Vagina (tissue), 2 donors: ENCODE measurements around the gene NEXMIF. TPM values are rescaled to one million over a fixed set of nuclear protein-coding genes. Genes with fewer than 3 reads are reported as not detected.

Experiments used
- DNase-seq, 2 donors: peaks; one replicate each; pipeline ENCODE4 v3.0.0-alpha.2; 2017; ENCODE audit errors: extremely low spot score in 2 of 2
- H3K27ac ChIP-seq: fragments of 200-600 bp; sonication (generic); one replicate; pipeline ENCODE4 v1.5.1; 2019
- H3K27me3 ChIP-seq: fragments of 200-600 bp; sonication (generic); one replicate; pipeline ENCODE4 v1.5.1; 2019
- H3K36me3 ChIP-seq, 2 donors: fragments of 200-600 bp; sonication (generic); one replicate each; pipeline ENCODE4 v1.5.1; 2017 to 2019
- H3K4me1 ChIP-seq: fragments of 200-600 bp; sonication (generic); one replicate; pipeline ENCODE4 v1.5.1; 2019
- H3K4me3 ChIP-seq, 2 donors: fragments of 200-600 bp; sonication (generic); 1 replicate in 1 of 2; 2 replicates in 1 of 2; pipeline ENCODE4 v1.5.1; 2016 to 2019
- H3K9me3 ChIP-seq: fragments of 200-600 bp; sonication (generic); one replicate; pipeline ENCODE4 v1.5.1; 2019
- POLR2A ChIP-seq, 2 donors: fragments of 450-650 bp; IDR thresholded peaks; one replicate each; pipeline ENCODE4 v1.6.1; 2017; ENCODE audit warnings: antibody characterized with exemption in 2 of 2, mild to moderate bottlenecking in 2 of 2, moderate library complexity in 2 of 2
- POLR2AphosphoS5 ChIP-seq, 2 donors: sonication (generic); formaldehyde crosslinking; IDR thresholded peaks; one replicate each; pipeline ENCODE4 v1.9.0; 2017; ENCODE audit warnings: antibody characterized with exemption in 2 of 2, mild to moderate bottlenecking in 2 of 2, low read depth in 1 of 2; ENCODE audit not compliant: insufficient read depth in 1 of 2
- intact Hi-C: fragments of 100-400 bp; cut with DNase I; formaldehyde crosslinking; loops from one replicate; pipeline ENCODE4 v1.15.1; 2023
- total RNA-seq: library from RNA; depleted of rRNA; stranded (reverse); fragments of >200 nt; gene quantifications from one replicate; pipeline ENCODE4 v1.2.3, GENCODE V29; 2016
- TF ChIP-seq, protein P1 (sequence below), 3 experiments: fragments of 450-650 bp in 2 of 3; fragments of 200-600 bp in 1 of 3; sonication (generic) in 1 of 3; IDR thresholded peaks; one replicate each; pipeline ENCODE4 v1.5.1; 2017 to 2019; ENCODE audit warnings: antibody characterized with exemption in 3 of 3, mild to moderate bottlenecking in 2 of 3, moderate library complexity in 2 of 3

NEXMIF gene
- total RNA-seq, 1 donor from 2014 or later, result 0.98 TPM

DNA sequence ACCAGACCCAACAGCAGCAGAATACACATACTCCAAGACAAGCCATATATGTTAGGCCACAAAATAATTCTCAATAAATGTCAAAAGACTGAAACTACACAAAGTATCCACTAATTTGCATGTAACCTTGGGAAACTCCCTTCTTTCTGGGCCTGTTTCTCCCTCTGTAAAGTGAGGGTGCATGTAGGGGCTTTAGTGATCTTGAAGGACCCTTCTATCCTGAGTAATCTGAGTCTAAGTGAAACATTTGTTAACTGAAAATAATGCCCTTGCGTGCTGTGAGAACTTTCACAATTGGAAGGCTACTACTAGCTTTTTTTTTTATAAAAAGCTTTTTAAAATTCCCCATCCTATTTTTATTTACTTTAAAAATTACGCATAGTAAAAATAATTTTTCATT, 125.2 kb downstream of the NEXMIF start:
- no peak overlapping the region for H3K27ac ChIP-seq
- no peaks in the 10 kb centered on the region for H3K36me3 ChIP-seq
- H3K9me3 ChIP-seq, result no peaks in the 10 kb centered on the region
- no peak for DNase-seq
- H3K4me1 ChIP-seq, result no peaks in the 10 kb centered on the region
- H3K27me3 ChIP-seq, result no peaks in the 10 kb centered on the region
- intact Hi-C loops, result no loop called here
- TF ChIP-seq POLR2A (IDR thresholded peaks at IDR 0.05) (no peak), POLR2AphosphoS5 (IDR thresholded peaks at IDR 0.05; ENCODE audit: insufficient read depth in 1 of 2, low read depth in 1 of 2) (no peak)
- TF ChIP-seq, protein P1, sequence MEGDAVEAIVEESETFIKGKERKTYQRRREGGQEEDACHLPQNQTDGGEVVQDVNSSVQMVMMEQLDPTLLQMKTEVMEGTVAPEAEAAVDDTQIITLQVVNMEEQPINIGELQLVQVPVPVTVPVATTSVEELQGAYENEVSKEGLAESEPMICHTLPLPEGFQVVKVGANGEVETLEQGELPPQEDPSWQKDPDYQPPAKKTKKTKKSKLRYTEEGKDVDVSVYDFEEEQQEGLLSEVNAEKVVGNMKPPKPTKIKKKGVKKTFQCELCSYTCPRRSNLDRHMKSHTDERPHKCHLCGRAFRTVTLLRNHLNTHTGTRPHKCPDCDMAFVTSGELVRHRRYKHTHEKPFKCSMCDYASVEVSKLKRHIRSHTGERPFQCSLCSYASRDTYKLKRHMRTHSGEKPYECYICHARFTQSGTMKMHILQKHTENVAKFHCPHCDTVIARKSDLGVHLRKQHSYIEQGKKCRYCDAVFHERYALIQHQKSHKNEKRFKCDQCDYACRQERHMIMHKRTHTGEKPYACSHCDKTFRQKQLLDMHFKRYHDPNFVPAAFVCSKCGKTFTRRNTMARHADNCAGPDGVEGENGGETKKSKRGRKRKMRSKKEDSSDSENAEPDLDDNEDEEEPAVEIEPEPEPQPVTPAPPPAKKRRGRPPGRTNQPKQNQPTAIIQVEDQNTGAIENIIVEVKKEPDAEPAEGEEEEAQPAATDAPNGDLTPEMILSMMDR (IDR thresholded peaks at IDR 0.05), result no peak
- H3K4me3 ChIP-seq, result no peak overlapping the region

GRCh38 chrX:74797338-74797887, 127.8 kb downstream of the NEXMIF start:
- Histone ChIP-seq H3K27ac (no peak overlapping the region), H3K27me3 (no peaks in the 10 kb centered on the region), H3K4me1 (no peaks in the 10 kb centered on the region), H3K4me3 (no peak overlapping the region), H3K36me3 (no peaks in the 10 kb centered on the region), H3K9me3 (no peaks in the 10 kb centered on the region)
- intact Hi-C loops, result no loop called here
- TF ChIP-seq POLR2AphosphoS5 (IDR thresholded peaks at IDR 0.05; ENCODE audit: insufficient read depth in 1 of 2, low read depth in 1 of 2) (no peak), POLR2A (IDR thresholded peaks at IDR 0.05) (no peak)
- TF ChIP-seq, protein P1 (IDR thresholded peaks at IDR 0.05), result no peak
- no peak for DNase-seq

DNA sequence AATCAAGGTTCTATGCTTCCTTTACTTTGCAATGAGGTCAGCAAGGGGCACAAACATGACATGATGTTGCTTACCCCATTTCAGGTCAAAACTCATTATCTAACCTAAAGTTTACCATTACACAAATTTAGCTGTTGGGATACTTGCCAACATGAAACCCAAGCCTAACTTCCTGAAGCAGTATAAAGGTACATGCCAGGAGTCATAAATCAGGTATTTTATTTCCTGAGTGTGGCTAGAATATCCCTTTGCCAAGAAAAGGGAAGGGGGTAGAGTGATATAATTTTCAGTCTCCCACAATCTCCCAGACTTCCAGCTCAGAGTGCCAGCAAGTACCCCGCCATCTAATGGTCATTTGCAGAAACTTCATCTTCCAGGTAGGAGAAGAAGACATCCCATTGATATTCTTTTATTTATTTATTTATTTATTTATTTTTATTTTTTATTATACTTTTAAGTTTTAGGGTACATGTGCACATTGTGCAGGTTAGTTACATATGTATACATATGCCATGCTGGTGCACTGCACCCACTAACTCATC, 136.6 kb downstream of the NEXMIF start:
- Histone ChIP-seq H3K4me3 (no peak overlapping the region), H3K27ac (no peak overlapping the region), H3K9me3 (no peaks in the 10 kb centered on the region), H3K4me1 (no peaks in the 10 kb centered on the region), H3K27me3 (no peaks in the 10 kb centered on the region), H3K36me3 (no peaks in the 10 kb centered on the region)
- intact Hi-C loops, result no loop called here
- no peak for TF ChIP-seq POLR2A (IDR thresholded peaks at IDR 0.05)
- TF ChIP-seq, protein P1 (IDR thresholded peaks at IDR 0.05), result no peak
- TF ChIP-seq POLR2AphosphoS5 (IDR thresholded peaks at IDR 0.05; ENCODE audit: insufficient read depth in 1 of 2, low read depth in 1 of 2), result no peak
- DNase-seq, result no peak

DNA sequence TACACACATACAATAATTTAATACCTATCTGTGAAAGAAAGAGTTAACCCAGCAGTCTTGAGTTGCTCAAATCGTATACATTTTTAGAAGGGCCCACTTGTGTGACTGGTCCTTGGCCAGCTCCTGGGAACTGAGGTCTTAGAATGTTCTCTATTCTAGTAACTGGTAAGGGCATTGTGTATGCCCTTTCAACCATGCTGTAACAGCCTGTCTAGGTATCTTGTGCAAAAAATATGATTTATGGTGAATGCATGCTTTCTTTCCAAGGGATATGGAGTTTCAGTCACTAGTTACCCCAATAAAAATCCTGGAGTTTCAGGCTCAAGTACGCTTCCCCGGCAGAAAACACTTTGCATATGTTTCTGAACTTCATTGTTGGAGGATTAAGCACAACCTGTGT, 140.6 kb downstream of the NEXMIF start:
- no peak for TF ChIP-seq POLR2A (IDR thresholded peaks at IDR 0.05)
- TF ChIP-seq, protein P1 (IDR thresholded peaks at IDR 0.05), result no peak
- TF ChIP-seq POLR2AphosphoS5 (IDR thresholded peaks at IDR 0.05; ENCODE audit: insufficient read depth in 1 of 2, low read depth in 1 of 2), result no peak
- H3K9me3 ChIP-seq, result no peaks in the 10 kb centered on the region
- H3K27ac ChIP-seq, result no peak overlapping the region
- no peak for DNase-seq
- H3K4me1 ChIP-seq, result no peaks in the 10 kb centered on the region
- intact Hi-C loops, result no loop called here
- no peak overlapping the region for H3K4me3 ChIP-seq
- H3K36me3 ChIP-seq, result no peaks in the 10 kb centered on the region
- H3K27me3 ChIP-seq, result no peaks in the 10 kb centered on the region

- intact Hi-C loops, result no loop called here
- Histone ChIP-seq H3K9me3 (no peaks in the 10 kb centered on the region), H3K36me3 (no peaks in the 10 kb centered on the region), H3K4me3 (no peak overlapping the region), H3K4me1 (no peaks in the 10 kb centered on the region), H3K27me3 (no peaks in the 10 kb centered on the region), H3K27ac (no peak overlapping the region)
- DNase-seq, result no peak
- TF ChIP-seq, protein P1 (IDR thresholded peaks at IDR 0.05), result no peak
- TF ChIP-seq POLR2A (IDR thresholded peaks at IDR 0.05), result no peak
- TF ChIP-seq POLR2AphosphoS5 (IDR thresholded peaks at IDR 0.05; ENCODE audit: insufficient read depth in 1 of 2, low read depth in 1 of 2), result no peak
Measured at GRCh38 chrX:74781507-74782034, 143.7 kb downstream of the NEXMIF start.
